DOHH2 (cell line): ENCODE data around the gene SF3B1.

Experiments
- EZH2phosphoT487 ChIP-seq: fragments of 200-600 bp; sonication (generic); IDR thresholded peaks from 2 replicates; pipeline ENCODE4 v1.6.1; 2017; ENCODE audit warnings: borderline replicate concordance, mild to moderate bottlenecking, antibody characterized with exemption, low read length, moderate library complexity, mixed read lengths
- TF ChIP-seq, protein P1 (sequence below): fragments of 200-600 bp; sonication (generic); IDR thresholded peaks from one replicate; pipeline ENCODE4 v1.5.1; 2014; ENCODE audit warnings: antibody characterized with exemption, mild to moderate bottlenecking, low read depth, low read length; ENCODE audit not compliant: poor library complexity, severe bottlenecking

DNA sequence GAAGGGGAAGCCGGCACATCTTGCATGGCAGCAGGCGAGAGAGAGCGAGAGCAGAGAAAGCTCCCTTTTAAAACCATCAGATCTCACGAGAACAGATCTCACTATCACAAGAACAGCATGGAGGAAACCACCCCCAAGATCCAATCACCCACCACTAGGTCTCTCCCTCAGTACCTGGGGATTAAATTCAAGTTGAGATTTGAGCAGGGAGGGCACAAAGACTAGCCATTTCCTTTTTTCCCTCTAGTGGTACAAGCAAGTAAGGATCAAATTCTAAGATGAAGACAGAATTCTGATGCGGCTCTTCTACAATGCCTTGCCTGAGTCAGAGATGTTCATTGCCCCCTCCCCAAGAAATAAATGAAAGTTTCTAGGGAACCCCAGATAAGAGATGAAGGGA lies 78.7 kb downstream of the SF3B1 start:
- TF ChIP-seq, protein P1, sequence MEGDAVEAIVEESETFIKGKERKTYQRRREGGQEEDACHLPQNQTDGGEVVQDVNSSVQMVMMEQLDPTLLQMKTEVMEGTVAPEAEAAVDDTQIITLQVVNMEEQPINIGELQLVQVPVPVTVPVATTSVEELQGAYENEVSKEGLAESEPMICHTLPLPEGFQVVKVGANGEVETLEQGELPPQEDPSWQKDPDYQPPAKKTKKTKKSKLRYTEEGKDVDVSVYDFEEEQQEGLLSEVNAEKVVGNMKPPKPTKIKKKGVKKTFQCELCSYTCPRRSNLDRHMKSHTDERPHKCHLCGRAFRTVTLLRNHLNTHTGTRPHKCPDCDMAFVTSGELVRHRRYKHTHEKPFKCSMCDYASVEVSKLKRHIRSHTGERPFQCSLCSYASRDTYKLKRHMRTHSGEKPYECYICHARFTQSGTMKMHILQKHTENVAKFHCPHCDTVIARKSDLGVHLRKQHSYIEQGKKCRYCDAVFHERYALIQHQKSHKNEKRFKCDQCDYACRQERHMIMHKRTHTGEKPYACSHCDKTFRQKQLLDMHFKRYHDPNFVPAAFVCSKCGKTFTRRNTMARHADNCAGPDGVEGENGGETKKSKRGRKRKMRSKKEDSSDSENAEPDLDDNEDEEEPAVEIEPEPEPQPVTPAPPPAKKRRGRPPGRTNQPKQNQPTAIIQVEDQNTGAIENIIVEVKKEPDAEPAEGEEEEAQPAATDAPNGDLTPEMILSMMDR, result peak; percentile 60
- TF ChIP-seq EZH2phosphoT487, result no peak
